NCI-H1436 (cell line): Measurements from ENCODE around the gene TCTA.
"Not testable (repeated sequence)": the region's sequence is repeated elsewhere in the genome, so short reads cannot be mapped to it uniquely, and the experiment has no call there.

Experiments used
- DNase-seq: peaks from one replicate; lab custom pipeline; 2025; lab: John Stamatoyannopoulos, UW

Gene TCTA

GRCh38 chr3:49411968-49412631 is at the start of gene TCTA, which contains the start of gene RHOA:
Gene TCTA (plus strand): TSS chr3:49412423. CDS start chr3:49412427, 4 bp downstream.
Gene RHOA (minus strand): TSS chr3:49411976. CDS start chr3:49375589, 36,387 bp downstream.
- peak; percentile 96 for DNase-seq

- no peak for DNase-seq
These were observed 49.7 kb upstream of the TCTA start for GRCh38 chr3:49362561-49362960.

GRCh38 chr3:49370585-49371290 is 41.5 kb upstream of the TCTA start:
- DNase-seq = no peak

GRCh38 chr3:49371946-49372345 is 40.3 kb upstream of the TCTA start:
- DNase-seq = no peak

- no peak for DNase-seq
These were observed 34.7 kb upstream of the TCTA start for GRCh38 chr3:49377483-49377882.

- no peak for DNase-seq
These were observed 33.9 kb upstream of the TCTA start for GRCh38 chr3:49378249-49378895.

GRCh38 chr3:49383387-49383786 is 28.8 kb upstream of the TCTA start:
- DNase-seq = no peak

- no peak for DNase-seq
These were observed 26.6 kb upstream of the TCTA start for GRCh38 chr3:49385617-49386016.

GRCh38 chr3:49386056-49386756 is 26.0 kb upstream of the TCTA start:
- DNase-seq = no peak

- no peak for DNase-seq
These were observed 24.5 kb upstream of the TCTA start for GRCh38 chr3:49387721-49388120.

GRCh38 chr3:49388289-49388820 is 23.9 kb upstream of the TCTA start:
- DNase-seq = no peak

GRCh38 chr3:49389297-49389696 is 22.9 kb upstream of the TCTA start:
- no peak for DNase-seq

- DNase-seq = not testable (repeated sequence)
These were observed 20.9 kb upstream of the TCTA start for GRCh38 chr3:49391310-49391709.

- no peak for DNase-seq
These were observed 14.8 kb upstream of the TCTA start for GRCh38 chr3:49397470-49397869.

- DNase-seq = no peak
These were observed 12.8 kb upstream of the TCTA start for GRCh38 chr3:49399461-49399860.

GRCh38 chr3:49401766-49402165 is 10.5 kb upstream of the TCTA start:
- no peak for DNase-seq

- DNase-seq = no peak
These were observed 8.3 kb upstream of the TCTA start for GRCh38 chr3:49403891-49404290.

GRCh38 chr3:49405570-49405969 is 6.7 kb upstream of the TCTA start:
- not testable (repeated sequence) for DNase-seq

- DNase-seq = no peak
These were observed 5.4 kb upstream of the TCTA start for GRCh38 chr3:49406571-49407565.

- no peak for DNase-seq
These were observed 2.0 kb upstream of the TCTA start for GRCh38 chr3:49410066-49410845.
